Fibroblast of lung (primary cell): ENCODE measurements around the gene VN1R5. TPM values are rescaled to one million over a fixed set of nuclear protein-coding genes. Genes with fewer than 3 reads are reported as not detected.
A peak's percentile ranks its signal among the peaks of the same experiment; 100 is the strongest.
"Not testable (repeated sequence)": the region's sequence is repeated elsewhere in the genome, so short reads cannot be mapped to it uniquely, and the experiment has no call there.

ENCODE experiments used
- DNase-seq, 2 donors: peaks; one replicate each; pipeline versions ENCODE4 v3.0.0 to v3.0.0-alpha.2; 2010; ENCODE audit warnings: low read depth in 2 of 2
- H2AFZ ChIP-seq: 2 replicates; pipeline ENCODE4 v1.5.1; 2012; ENCODE audit warnings: low read length, control low read depth, inconsistent platforms
- H3K27ac ChIP-seq: 2 replicates; pipeline ENCODE4 v1.5.1; 2011; ENCODE audit warnings: low read length, control low read depth; ENCODE audit not compliant: insufficient read depth
- H3K27me3 ChIP-seq: 2 replicates; pipeline ENCODE4 v1.5.1; 2011; ENCODE audit warnings: mild to moderate bottlenecking, low read length; ENCODE audit not compliant: control insufficient read depth, insufficient read depth
- H3K36me3 ChIP-seq: 2 replicates; pipeline ENCODE4 v1.5.1; 2011; ENCODE audit warnings: low read length; ENCODE audit not compliant: control insufficient read depth, insufficient read depth
- H3K4me1 ChIP-seq: 2 replicates; pipeline ENCODE4 v1.5.1; 2011; ENCODE audit warnings: low read length; ENCODE audit not compliant: control insufficient read depth, insufficient read depth; ENCODE audit errors: extremely low read depth
- H3K4me2 ChIP-seq: 2 replicates; pipeline ENCODE4 v1.5.1; 2011; ENCODE audit warnings: low read length, control low read depth; ENCODE audit not compliant: insufficient read depth; ENCODE audit errors: extremely low read depth
- H3K4me3 ChIP-seq, 4 experiments: fragments of 200-600 bp in 1 of 4; sonication (generic) in 1 of 4; replicated peaks in 1 of 4; 2 replicates each; pipeline ENCODE4 v1.5.1; 2011 to 2016; ENCODE audit warnings: low read length in 4 of 4, low read depth in 3 of 4, mild to moderate bottlenecking in 3 of 4, control low read depth in 2 of 4, inconsistent platforms in 1 of 4, mixed read lengths in 1 of 4; ENCODE audit not compliant: insufficient read depth in 1 of 4; ENCODE audit errors: control extremely low read depth in 1 of 4
- H3K79me2 ChIP-seq: 2 replicates; pipeline ENCODE4 v1.5.1; 2012; ENCODE audit warnings: mild to moderate bottlenecking, low read length, inconsistent platforms; ENCODE audit not compliant: control insufficient read depth, insufficient read depth
- H3K9ac ChIP-seq: 2 replicates; pipeline ENCODE4 v1.5.1; 2011; ENCODE audit warnings: mild to moderate bottlenecking, low read length, control low read depth; ENCODE audit not compliant: insufficient read depth
- H3K9me3 ChIP-seq: 2 replicates; pipeline ENCODE4 v1.5.1; 2012; ENCODE audit warnings: low read depth, low read length; ENCODE audit not compliant: control insufficient read depth, insufficient read depth
- H4K20me1 ChIP-seq: 2 replicates; pipeline ENCODE4 v1.5.1; 2011; ENCODE audit warnings: low read length; ENCODE audit not compliant: control insufficient read depth, insufficient read depth; ENCODE audit errors: extremely low read depth
- EZH2 ChIP-seq: IDR thresholded peaks from 2 replicates; pipeline ENCODE4 v1.5.1; 2012; ENCODE audit warnings: low read length, control low read depth, mild to moderate bottlenecking; ENCODE audit errors: missing control alignments
- polyA minus RNA-seq: library from RNA; depleted of rRNA, polyadenylated mRNA; stranded (reverse); fragments of >200 nt; gene quantifications from 2 replicates; pipeline ENCODE4 v1.2.3, GENCODE V29; 2011; ENCODE audit warnings: low replicate concordance
- polyA plus RNA-seq, 2 donors: library from polyadenylated mRNA; depleted of rRNA in 1 of 2; stranded (reverse) in 1 of 2; unstranded in 1 of 2; fragments of >200 nt; gene quantifications; 2 replicates each; pipeline ENCODE4 v1.2.1, GENCODE V29; 2011 to 2012; ENCODE audit warnings: missing spikeins in 1 of 2
- total RNA-seq: library from RNA; depleted of rRNA; stranded (reverse); fragments of >200 nt; gene quantifications from 2 replicates; pipeline ENCODE4 v1.2.1, GENCODE V29; 2014
- TF ChIP-seq, protein P1 (sequence below), 2 donors: IDR thresholded peaks in 1 of 2; conservative IDR thresholded peaks in 1 of 2; 1 replicate in 1 of 2; 2 replicates in 1 of 2; pipeline ENCODE4 v1.5.1; 2011 to 2012; ENCODE audit warnings: low read length in 2 of 2, control low read depth in 1 of 2, inconsistent platforms in 1 of 2, low read depth in 1 of 2, mild to moderate bottlenecking in 1 of 2

The VN1R5 gene
- total RNA-seq: not detected in 2 replicates
- not detected in 2 replicates for polyA plus RNA-seq
- polyA plus RNA-seq (2012): not detected in 2 replicates
- not detected in 2 replicates for polyA minus RNA-seq

- not testable (repeated sequence) for H3K9ac ChIP-seq, H3K27ac ChIP-seq, H2AFZ ChIP-seq, H3K9me3 ChIP-seq, H3K4me1 ChIP-seq, H3K4me2 ChIP-seq, H3K27me3 ChIP-seq, H3K36me3 ChIP-seq, DNase-seq, H4K20me1 ChIP-seq, H3K4me3 ChIP-seq, H3K79me2 ChIP-seq
Observed at GRCh38 chr1:247255772-247256171, at the start of gene VN1R5. VN1R5 (plus strand) TSS chr1:247256072.

GRCh38 chr1:247209396-247209795 lies 46.5 kb upstream of the VN1R5 start:
- H3K27me3 ChIP-seq: no peaks in the 10 kb centered on the region
- H4K20me1 ChIP-seq: no peaks in the 10 kb centered on the region
- peaks cover 44% of the 10 kb centered on the region for H3K79me2 ChIP-seq
- H3K9ac ChIP-seq: no peak overlapping the region
- TF ChIP-seq, protein P1, sequence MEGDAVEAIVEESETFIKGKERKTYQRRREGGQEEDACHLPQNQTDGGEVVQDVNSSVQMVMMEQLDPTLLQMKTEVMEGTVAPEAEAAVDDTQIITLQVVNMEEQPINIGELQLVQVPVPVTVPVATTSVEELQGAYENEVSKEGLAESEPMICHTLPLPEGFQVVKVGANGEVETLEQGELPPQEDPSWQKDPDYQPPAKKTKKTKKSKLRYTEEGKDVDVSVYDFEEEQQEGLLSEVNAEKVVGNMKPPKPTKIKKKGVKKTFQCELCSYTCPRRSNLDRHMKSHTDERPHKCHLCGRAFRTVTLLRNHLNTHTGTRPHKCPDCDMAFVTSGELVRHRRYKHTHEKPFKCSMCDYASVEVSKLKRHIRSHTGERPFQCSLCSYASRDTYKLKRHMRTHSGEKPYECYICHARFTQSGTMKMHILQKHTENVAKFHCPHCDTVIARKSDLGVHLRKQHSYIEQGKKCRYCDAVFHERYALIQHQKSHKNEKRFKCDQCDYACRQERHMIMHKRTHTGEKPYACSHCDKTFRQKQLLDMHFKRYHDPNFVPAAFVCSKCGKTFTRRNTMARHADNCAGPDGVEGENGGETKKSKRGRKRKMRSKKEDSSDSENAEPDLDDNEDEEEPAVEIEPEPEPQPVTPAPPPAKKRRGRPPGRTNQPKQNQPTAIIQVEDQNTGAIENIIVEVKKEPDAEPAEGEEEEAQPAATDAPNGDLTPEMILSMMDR (conservative IDR thresholded peaks at IDR 0.05 in 1 of 2, IDR thresholded peaks at IDR 0.05 in 1 of 2; ENCODE audit: low read depth in 1 of 2, low read length in 2 of 2): no peak
- TF ChIP-seq EZH2: no peak
- H3K27ac ChIP-seq: no peak overlapping the region
- no peak for DNase-seq
- H3K9me3 ChIP-seq: no peaks in the 10 kb centered on the region
- H2AFZ ChIP-seq: no peak overlapping the region
- peaks cover 2% of the 10 kb centered on the region for H3K36me3 ChIP-seq
- peak overlapping the region; percentile 80 for H3K4me2 ChIP-seq
- H3K4me1 ChIP-seq: no peaks in the 10 kb centered on the region
- H3K4me3 ChIP-seq: peak overlapping the region; percentile 67 to 97 (median 96)

DNA sequence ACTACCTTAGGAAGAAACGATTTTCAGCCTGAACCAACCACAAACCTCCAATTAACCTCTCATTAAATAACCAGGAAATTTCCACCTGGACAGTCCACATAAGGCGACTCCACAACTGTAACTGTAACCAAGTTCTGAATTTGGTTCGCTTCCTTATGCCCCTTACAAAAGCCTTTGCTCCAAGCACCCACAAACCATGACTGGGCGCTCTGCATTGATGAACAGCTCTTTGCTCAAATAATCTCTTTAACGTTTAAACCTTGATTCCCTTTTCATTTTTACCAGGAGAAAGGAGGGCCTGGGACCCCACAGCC lies 45.9 kb upstream of the VN1R5 start:
- H3K27ac ChIP-seq: peak overlapping the region; percentile 96
- H3K9ac ChIP-seq: peak overlapping the region; percentile 94
- H4K20me1 ChIP-seq: no peaks in the 10 kb centered on the region
- H3K79me2 ChIP-seq: peaks cover 42% of the 10 kb centered on the region
- peaks cover 2% of the 10 kb centered on the region for H3K36me3 ChIP-seq
- TF ChIP-seq EZH2: no peak
- TF ChIP-seq, protein P1 (conservative IDR thresholded peaks at IDR 0.05 in 1 of 2, IDR thresholded peaks at IDR 0.05 in 1 of 2; ENCODE audit: low read depth in 1 of 2, low read length in 2 of 2): no peak
- no peaks in the 10 kb centered on the region for H3K27me3 ChIP-seq
- H3K4me3 ChIP-seq: peak overlapping the region; percentile 67 to 97 (median 96)
- H3K4me1 ChIP-seq: no peaks in the 10 kb centered on the region
- peak; percentile 8 to 35 for DNase-seq
- H3K4me2 ChIP-seq: peak overlapping the region; percentile 80
- no peaks in the 10 kb centered on the region for H3K9me3 ChIP-seq
- H2AFZ ChIP-seq: peak overlapping the region; percentile 92
